Activated CD4-positive, CD25-positive, alpha-beta regulatory T cell treated with anti-CD3 and anti-CD28 coated beads, Interleukin-2, amount 50 U/mL, for 24 hours (primary cell): ENCODE results near the gene GARNL3.

Experiments
- ATAC-seq, 2 donors: fragments of 150-1000 bp; cut with Tn5 transposase; one replicate each; pipeline ENCODE4 v1.10.0; 2021; ENCODE audit warnings: mild to moderate bottlenecking in 1 of 2, moderate library complexity in 1 of 2

GARNL3 gene

DNA sequence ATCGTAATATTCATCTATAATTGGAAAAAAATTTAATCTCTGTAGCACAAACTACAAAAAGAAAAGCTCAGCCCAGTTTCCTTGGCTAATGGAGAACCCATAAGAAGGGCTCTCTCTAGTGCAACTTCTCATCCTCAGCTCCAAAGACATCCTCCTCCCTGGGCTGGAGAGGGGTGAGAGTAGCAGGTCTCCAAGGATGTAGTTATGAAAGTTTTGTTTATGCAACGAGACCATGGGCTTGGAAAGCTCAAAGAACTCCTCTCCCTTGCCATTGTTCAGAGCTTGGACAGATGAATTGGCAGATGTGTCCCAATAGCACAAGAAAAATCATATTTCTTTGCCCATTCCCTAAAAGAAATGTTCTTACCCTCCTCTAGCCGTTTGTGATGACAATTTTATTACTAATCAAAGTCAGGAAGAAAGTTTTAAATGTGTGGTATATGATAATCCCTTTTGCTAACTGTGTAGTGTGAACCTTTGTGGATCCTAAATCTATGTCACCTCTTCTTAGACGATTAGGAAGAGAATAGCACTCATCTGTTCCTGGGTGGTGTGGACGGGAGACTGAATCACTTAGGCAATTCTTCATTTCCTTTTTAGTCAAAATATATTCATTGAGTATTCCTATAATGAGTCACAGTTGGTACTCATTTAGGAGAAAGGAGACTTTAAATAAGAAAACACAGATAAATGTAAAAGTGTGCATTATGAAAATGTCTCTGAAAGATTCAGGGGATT, 52.2 kb downstream of the GARNL3 start:
- ATAC-seq = peak in 1 of 2 donors; percentile 43

DNA sequence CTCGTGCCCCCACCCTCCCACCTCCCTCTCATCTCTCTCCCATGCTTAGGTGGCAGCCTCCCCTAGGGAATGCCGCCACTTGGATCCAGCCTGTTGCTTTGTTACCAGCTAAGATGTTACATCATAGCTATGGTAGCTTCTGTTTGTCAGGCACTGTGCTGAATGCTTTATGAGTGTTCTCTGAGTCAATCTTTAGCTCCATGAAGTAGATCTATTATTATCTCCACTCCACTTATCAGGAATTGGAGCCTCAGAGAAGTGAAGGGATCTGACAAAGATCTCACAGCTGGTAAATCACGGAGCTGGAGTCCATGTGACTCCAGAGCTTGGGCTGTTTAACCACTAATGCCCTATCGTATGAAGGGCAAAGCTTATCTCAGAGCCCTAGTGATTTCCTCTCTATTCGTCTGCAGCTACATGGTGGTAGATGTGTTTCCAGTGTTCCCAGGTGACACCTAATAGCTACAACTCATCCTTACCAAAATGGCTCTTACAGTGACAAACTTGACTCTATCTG, 54.1 kb downstream of the GARNL3 start:
- no peak for ATAC-seq

DNA sequence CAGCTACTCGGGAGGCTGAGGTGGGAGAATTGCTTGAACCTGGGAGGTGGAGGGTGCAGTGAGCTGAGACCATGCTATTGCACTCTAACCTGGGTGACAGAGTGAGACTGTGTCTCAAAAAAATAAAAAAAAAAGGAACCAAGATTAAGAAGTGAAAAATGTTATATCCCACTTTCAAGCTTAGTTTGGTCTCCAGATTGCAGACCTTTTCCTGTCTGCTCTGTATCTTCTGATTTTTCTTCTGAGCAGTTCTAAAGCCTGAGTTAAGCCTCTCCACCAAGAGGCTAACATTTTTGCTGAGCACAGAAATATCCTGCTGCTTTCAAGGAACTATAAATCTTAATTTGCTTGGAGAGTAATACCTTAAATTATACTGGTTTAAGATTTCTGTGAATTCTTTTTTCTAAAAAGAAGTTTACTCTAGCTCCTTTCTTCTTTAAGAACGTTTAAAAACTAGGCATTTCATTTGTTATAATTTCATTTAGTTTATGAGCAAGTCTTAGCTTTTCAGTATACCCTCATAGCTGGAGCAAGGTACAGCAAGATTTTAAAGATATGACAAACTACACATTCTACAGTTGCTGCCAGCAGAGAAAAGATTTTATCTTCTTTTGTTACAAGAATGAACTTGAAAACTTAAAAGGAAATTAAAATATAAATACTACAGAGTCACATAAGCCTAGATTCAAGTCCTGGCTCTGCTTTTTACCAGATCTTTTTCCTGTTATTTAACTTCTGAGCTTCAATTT, 55.0 kb downstream of the GARNL3 start:
- ATAC-seq = no peak

- ATAC-seq = no peak
Measured at GRCh38 chr9:127320115-127320378, 55.5 kb downstream of the GARNL3 start.

DNA sequence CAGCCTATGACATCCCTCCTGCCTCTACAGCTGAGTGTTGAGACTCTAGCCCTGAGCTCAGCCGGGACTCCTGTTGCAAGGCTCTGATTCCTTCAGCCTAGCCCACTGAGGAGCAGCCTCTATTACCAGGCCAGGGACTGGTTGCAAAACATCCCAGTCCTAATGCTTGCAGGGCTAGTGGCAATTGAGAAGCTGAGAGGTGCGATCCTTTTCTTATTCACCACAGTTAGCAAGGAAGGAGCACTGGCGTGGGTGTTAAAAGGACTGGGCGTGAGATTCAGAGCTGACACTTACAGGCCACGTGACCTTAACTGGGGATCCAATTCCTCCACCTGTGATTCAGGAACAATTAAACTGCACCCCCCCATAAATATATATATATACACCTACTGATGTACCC, 58.8 kb downstream of the GARNL3 start:
- no peak for ATAC-seq

DNA sequence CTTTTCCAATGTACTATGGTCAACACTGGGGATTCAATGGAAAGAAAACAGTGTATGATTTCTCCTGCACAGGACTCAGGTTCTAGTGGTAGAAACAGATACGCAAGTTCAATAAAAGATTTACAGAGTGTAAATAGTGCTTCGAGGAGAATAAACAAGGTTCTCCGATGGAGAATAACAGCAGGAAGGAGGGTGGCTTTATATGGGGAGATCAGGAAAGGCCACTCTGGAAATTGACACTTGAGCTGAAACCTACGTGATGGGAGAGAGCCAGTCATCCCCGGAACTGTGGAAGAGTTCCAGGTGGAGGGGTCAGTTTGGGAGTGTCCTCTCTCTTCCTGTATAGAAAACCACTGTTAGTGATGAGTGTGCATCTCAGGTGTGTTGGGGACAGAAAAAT, 65.9 kb downstream of the GARNL3 start:
- no peak for ATAC-seq

DNA sequence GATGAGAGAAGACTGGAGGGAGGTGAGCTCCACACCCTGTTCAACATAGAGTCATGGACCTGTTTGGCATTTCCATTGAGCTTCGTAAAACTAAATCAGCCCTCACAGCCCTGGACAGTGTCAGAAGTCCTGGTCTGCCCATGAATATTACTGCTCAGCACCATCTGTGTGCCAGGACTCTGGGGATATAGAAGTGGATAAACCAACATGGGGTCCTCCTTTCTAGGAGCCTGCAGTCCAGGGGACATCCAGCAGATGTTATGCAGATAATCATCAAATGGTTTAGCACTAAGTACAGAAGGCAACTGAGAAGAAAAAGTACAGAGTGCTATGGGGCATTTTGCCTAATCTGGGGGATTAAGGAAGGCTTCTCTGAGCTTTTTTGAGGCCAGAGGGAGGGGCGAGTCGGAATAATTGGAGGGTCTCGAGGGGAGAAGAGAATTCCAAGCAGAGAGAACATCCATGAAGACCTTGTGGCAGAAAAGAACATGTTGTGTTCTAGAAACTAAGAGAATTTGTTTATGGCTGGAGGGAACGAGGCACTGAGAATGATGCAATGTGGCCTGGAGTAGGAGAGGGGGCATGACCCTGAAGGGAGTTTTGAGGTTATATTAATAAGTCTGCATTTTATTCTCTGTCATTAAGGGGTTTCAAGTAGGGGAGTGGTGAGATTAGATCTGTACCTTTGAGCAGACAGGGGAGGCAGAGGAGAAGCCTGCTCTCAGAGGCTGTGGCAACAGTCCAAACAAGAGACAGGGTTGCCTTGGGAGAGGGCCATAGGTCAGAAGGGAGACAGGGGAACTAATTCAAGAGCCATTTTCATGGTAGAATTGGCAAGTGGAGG, 68.9 kb downstream of the GARNL3 start:
- no peak for ATAC-seq

GRCh38 chr9:127334725-127335124, 70.2 kb downstream of the GARNL3 start:
- ATAC-seq = no peak

GRCh38 chr9:127336086-127336485, 71.5 kb downstream of the GARNL3 start:
- ATAC-seq = no peak

DNA sequence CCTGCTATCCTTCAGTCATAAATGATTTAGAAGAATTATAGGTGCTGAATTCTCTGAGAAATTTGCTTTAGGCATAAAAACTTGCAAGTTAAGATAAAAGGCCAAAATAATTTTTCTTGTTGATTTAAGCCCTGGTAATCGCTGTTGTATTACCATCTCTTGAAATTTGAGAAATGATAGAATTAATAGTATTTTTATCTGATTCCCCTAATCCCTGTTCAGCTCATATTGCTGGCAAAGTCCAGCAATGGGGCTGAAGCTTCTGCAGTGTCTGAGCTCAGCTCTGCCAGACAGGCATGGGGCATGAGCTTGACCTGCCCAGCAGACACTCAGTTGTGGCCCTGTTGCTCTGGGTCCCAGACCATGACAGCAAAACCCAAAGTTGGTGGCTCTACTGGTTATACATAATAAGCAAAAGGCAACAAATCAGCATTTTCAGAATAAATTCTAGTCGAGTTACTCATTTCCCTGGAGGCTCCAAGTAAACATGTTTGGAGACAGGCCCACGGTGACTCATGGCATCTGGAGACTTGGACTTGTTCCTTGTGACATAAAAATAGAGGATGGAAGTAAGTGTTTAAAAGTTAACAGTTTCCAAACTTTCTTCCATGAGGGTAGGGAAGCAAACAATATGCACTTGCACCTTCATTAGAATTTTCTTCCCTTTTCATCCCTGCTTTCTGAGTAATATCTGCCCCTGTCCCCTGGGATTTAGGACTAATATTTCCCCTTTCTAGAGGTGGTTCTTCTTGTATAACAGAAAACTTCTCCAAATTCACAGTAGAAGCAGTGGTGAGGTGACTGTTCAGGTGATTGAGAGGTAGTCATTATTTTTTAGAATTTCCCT, 72.2 kb downstream of the GARNL3 start:
- ATAC-seq = no peak

DNA sequence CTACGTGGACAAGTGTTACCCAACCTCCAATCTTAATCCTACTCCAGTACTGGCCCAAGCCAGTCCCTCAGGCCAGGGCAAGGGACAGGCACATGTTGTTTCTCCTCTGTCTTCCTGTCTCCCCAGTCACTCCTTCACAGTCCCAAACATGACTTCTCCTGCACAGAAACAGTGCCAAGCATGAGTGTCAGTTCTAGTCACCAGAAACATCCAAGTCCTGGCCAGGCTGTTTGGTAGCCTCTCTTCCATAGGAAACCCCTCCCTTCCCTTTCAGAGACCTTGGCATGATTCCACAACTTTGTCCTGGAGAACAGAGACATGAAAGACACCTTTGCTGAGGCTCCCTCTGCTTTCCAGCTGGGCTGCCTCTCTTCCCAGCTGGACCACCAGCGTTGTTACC, 76.1 kb downstream of the GARNL3 start:
- no peak for ATAC-seq

DNA sequence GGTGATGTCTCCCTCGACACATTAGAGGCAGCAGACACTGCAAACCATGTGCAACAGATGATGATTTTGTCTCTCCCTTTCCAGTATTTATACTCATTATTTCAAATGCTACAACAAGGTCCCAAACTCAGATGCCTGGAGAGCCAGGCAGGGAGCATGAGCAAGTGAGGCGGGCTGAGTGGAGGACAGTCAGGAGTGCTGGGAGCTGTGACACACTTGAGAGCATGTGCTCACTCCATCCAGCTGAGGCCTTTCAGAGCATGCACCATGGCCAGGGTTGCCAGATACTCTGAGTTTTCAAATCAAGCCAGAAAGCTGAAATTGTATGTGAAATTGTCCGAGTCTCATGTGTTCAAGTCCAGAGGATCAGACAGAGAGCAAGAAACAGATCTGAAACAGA, 76.6 kb downstream of the GARNL3 start:
- ATAC-seq = no peak

GRCh38 chr9:127344368-127345000, 79.9 kb downstream of the GARNL3 start:
- no peak for ATAC-seq

- ATAC-seq = no peak
Measured at GRCh38 chr9:127345566-127345965, 81.0 kb downstream of the GARNL3 start.

DNA sequence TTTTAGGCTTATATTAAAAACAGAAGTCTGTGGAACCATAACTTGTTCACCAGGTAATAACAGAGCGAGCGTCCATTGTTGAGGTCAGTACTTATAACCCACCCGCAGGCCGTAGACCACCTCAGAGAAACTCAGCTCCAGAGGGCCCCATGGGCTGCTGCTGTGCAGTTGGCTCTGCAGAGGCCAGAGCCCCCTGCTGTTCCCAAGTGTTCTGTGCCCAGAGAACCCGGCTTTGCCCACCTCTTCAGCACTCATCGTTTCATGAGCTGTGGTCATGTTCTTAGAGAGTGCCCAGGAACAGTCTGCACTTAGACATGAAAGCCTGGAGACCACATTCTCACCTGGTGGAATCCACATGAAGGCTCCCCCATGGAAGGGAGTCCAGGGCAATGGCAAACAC, 82.0 kb downstream of the GARNL3 start:
- ATAC-seq = no peak

GRCh38 chr9:127347831-127348776, 83.5 kb downstream of the GARNL3 start:
- ATAC-seq = no peak

DNA sequence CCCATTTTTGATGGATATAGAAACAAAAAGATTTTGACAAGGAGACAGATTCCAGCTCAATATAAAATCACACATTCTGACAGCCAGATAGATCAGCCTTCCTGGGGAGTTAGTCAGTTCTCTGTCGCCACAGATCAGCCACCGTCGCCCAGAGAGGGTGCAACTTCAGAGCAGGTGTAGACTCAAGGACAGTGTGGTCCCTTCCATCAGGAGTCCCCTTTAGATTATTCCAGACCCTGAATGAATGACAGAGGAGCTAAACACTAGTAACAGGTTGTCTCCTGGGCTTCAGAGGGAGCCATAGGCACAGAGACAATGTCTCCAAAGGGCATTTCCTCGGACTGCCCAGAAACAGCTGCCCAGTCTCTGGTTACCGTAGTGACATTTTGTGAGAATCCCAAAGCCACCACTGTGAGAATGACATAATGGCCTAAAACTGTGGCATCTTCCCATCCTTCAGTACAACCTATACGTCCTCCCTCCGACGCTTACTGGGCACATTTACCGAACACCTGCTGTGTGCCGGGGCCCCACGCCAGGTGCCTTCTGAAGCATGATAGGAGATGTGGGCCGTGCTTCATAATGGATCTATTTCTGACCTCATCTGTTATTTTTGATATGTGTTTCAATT, 85.0 kb downstream of the GARNL3 start:
- no peak for ATAC-seq

GRCh38 chr9:127351182-127352166, 86.9 kb downstream of the GARNL3 start:
- ATAC-seq = no peak

DNA sequence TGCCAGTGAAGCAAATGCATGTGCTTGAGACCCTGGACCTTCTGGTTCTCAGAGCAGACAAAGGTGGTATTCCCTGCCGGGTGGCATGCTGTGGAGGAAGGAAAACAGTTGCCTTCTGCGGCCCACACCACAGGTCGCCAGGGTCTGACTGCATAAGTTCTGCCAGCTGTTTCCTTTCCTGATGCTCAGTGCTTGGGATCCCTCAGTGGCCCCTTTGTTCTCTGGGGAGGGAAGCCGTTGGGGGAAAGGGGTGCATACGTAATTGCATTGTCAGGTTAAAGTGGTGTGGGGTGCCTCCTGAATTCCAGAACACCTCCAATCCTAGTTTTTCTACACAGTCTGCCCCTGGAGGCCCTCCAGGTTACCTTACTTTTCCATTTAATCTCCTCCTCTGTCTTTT, 89.3 kb downstream of the GARNL3 start:
- ATAC-seq = no peak
